ENCODE measurements around the gene SGPP1.

SGPP1 gene

GRCh38 chr14:63747846-63748245 is 20.0 kb upstream of the SGPP1 start:
- no peak for TF ChIP-seq GATA1 (IDR thresholded peaks at IDR 0.05; ENCODE audit: low read depth, low read length)
- TF ChIP-seq POLR2A (IDR thresholded peaks at IDR 0.05; ENCODE audit: low read length): no peak
- no peak for DNase-seq

GRCh38 chr14:63745858-63746425 is 18.1 kb upstream of the SGPP1 start:
- DNase-seq: peak; percentile 32
- TF ChIP-seq POLR2A (IDR thresholded peaks at IDR 0.05; ENCODE audit: low read length) (no peak), GATA1 (IDR thresholded peaks at IDR 0.05; ENCODE audit: low read depth, low read length) (no peak)

GRCh38 chr14:63745272-63745671 is 17.4 kb upstream of the SGPP1 start:
- DNase-seq: no peak
- TF ChIP-seq GATA1 (IDR thresholded peaks at IDR 0.05; ENCODE audit: low read depth, low read length) (no peak), POLR2A (IDR thresholded peaks at IDR 0.05; ENCODE audit: low read length) (no peak)

- DNase-seq: no peak
- no peak for TF ChIP-seq POLR2A (IDR thresholded peaks at IDR 0.05; ENCODE audit: low read length)
- no peak for TF ChIP-seq GATA1 (IDR thresholded peaks at IDR 0.05; ENCODE audit: low read depth, low read length)
Measured at GRCh38 chr14:63737582-63738006, 9.7 kb upstream of the SGPP1 start.

- no peak for DNase-seq
- TF ChIP-seq POLR2A (IDR thresholded peaks at IDR 0.05; ENCODE audit: low read length) (no peak), GATA1 (IDR thresholded peaks at IDR 0.05; ENCODE audit: low read depth, low read length) (no peak)
Measured at GRCh38 chr14:63735720-63736119, 7.9 kb upstream of the SGPP1 start.

GRCh38 chr14:63730659-63731058 is 2.8 kb upstream of the SGPP1 start:
- DNase-seq: no peak
- TF ChIP-seq GATA1 (IDR thresholded peaks at IDR 0.05; ENCODE audit: low read depth, low read length) (no peak), POLR2A (IDR thresholded peaks at IDR 0.05; ENCODE audit: low read length) (no peak)

GRCh38 chr14:63727231-63727735 is 582 bp downstream of the SGPP1 start:
- peak; percentile 69 to 76 for DNase-seq

GRCh38 chr14:63726499-63726898 is 1.4 kb downstream of the SGPP1 start:
- TF ChIP-seq GATA1 (IDR thresholded peaks at IDR 0.05; ENCODE audit: low read depth, low read length) (no peak), POLR2A (IDR thresholded peaks at IDR 0.05; ENCODE audit: low read length) (no peak)
- peak; percentile 41 to 51 for DNase-seq

More at GRCh38 chr14:63727231-63727735, 582 bp downstream of the SGPP1 start:
- TF ChIP-seq GATA1 (IDR thresholded peaks at IDR 0.05; ENCODE audit: low read depth, low read length) (no peak), POLR2A (IDR thresholded peaks at IDR 0.05; ENCODE audit: low read length) (no peak)

- TF ChIP-seq GATA1 (IDR thresholded peaks at IDR 0.05; ENCODE audit: low read depth, low read length) (no peak), POLR2A (IDR thresholded peaks at IDR 0.05; ENCODE audit: low read length) (no peak)
- DNase-seq: peak; percentile 13 to 36
Measured at GRCh38 chr14:63725786-63726460, 1.9 kb downstream of the SGPP1 start.

- TF ChIP-seq POLR2A (IDR thresholded peaks at IDR 0.05; ENCODE audit: low read length) (no peak), GATA1 (IDR thresholded peaks at IDR 0.05; ENCODE audit: low read depth, low read length) (no peak)
- peak; percentile 50 to 63 for DNase-seq
Measured at GRCh38 chr14:63717702-63718101, 10.2 kb downstream of the SGPP1 start.

- TF ChIP-seq POLR2A (IDR thresholded peaks at IDR 0.05; ENCODE audit: low read length) (no peak), GATA1 (IDR thresholded peaks at IDR 0.05; ENCODE audit: low read depth, low read length) (no peak)
- no peak for DNase-seq
Measured at GRCh38 chr14:63715360-63715759, 12.5 kb downstream of the SGPP1 start.

GRCh38 chr14:63713764-63714163 is 14.1 kb downstream of the SGPP1 start:
- DNase-seq: peak; percentile 85 to 86
- no peak for TF ChIP-seq POLR2A (IDR thresholded peaks at IDR 0.05; ENCODE audit: low read length)
- no peak for TF ChIP-seq GATA1 (IDR thresholded peaks at IDR 0.05; ENCODE audit: low read depth, low read length)

GRCh38 chr14:63713058-63713457 is 14.8 kb downstream of the SGPP1 start:
- DNase-seq: peak; percentile 15 to 49
- TF ChIP-seq POLR2A (IDR thresholded peaks at IDR 0.05; ENCODE audit: low read length) (no peak), GATA1 (IDR thresholded peaks at IDR 0.05; ENCODE audit: low read depth, low read length) (no peak)

- TF ChIP-seq GATA1 (IDR thresholded peaks at IDR 0.05; ENCODE audit: low read depth, low read length): no peak
- no peak for TF ChIP-seq POLR2A (IDR thresholded peaks at IDR 0.05; ENCODE audit: low read length)
- DNase-seq: peak; percentile 10 to 36
Measured at GRCh38 chr14:63712123-63712522, 15.7 kb downstream of the SGPP1 start.

- no peak for TF ChIP-seq POLR2A (IDR thresholded peaks at IDR 0.05; ENCODE audit: low read length)
- no peak for TF ChIP-seq GATA1 (IDR thresholded peaks at IDR 0.05; ENCODE audit: low read depth, low read length)
- DNase-seq: peak; percentile 17 to 38
Measured at GRCh38 chr14:63710497-63710896, 17.4 kb downstream of the SGPP1 start.
